ENCODE data around the gene CFAP46. TPM values are rescaled to one million over a fixed set of nuclear protein-coding genes. Genes with fewer than 3 reads are reported as not detected.
"Not testable (repeated sequence)": the region's sequence is repeated elsewhere in the genome, so short reads cannot be mapped to it uniquely, and the experiment has no call there.

Gene CFAP46
- total RNA-seq, 4 donors from 2014 or later: 0.19 to 0.92 (median 0.54) TPM

GRCh38 chr10:132926070-132926469, 16.3 kb downstream of the CFAP46 start:
- intact Hi-C loops (cut with DNase I): no loop called here
- TF ChIP-seq POLR2A (IDR thresholded peaks at IDR 0.05) (no peak), CTCF (IDR thresholded peaks at IDR 0.05) (no peak)

GRCh38 chr10:132925614-132926013, 16.8 kb downstream of the CFAP46 start:
- intact Hi-C loops (cut with DNase I): no loop called here
- peaks cover 0 to 33% (median 0%) of the 10 kb centered on the region in 4 donors for H3K27me3 ChIP-seq
- 95% methylated on average over 14 of the region's 22 CpGs; no CpG with 5 or more reads in 1 of the 2 donors for WGBS, 2 donors
- no peak overlapping the region for H3K4me3 ChIP-seq
- H3K4me1 ChIP-seq: no peaks in the 10 kb centered on the region
- no peak for DNase-seq
- H3K9me3 ChIP-seq: no peaks in the 10 kb centered on the region
- no peak overlapping the region for H3K27ac ChIP-seq
- no peaks in the 10 kb centered on the region for H3K36me3 ChIP-seq
- TF ChIP-seq CTCF (IDR thresholded peaks at IDR 0.05) (no peak), POLR2A (IDR thresholded peaks at IDR 0.05) (no peak)

More at GRCh38 chr10:132926070-132926469, 16.3 kb downstream of the CFAP46 start:
- H3K4me1 ChIP-seq: no peaks in the 10 kb centered on the region
- H3K4me3 ChIP-seq: no peak overlapping the region
- no peaks in the 10 kb centered on the region for H3K36me3 ChIP-seq
- WGBS, 2 donors: 88 to 92% methylated on average over 3 to 8 of the region's 21 CpGs
- no peak for DNase-seq
- H3K27ac ChIP-seq: no peak overlapping the region
- no peaks in the 10 kb centered on the region for H3K9me3 ChIP-seq
- H3K27me3 ChIP-seq: peaks cover 0 to 28% (median 0%) of the 10 kb centered on the region in 4 donors

GRCh38 chr10:132925071-132925561, 17.3 kb downstream of the CFAP46 start:
- intact Hi-C loops (cut with DNase I): no loop called here
- TF ChIP-seq POLR2A (IDR thresholded peaks at IDR 0.05) (no peak), CTCF (IDR thresholded peaks at IDR 0.05) (no peak)
- peaks cover 0 to 38% (median 0%) of the 10 kb centered on the region in 4 donors for H3K27me3 ChIP-seq
- no peaks in the 10 kb centered on the region for H3K36me3 ChIP-seq
- no peaks in the 10 kb centered on the region for H3K9me3 ChIP-seq
- WGBS, 2 donors: 77 to 86% methylated on average over 15 to 17 of the region's 24 CpGs
- H3K4me3 ChIP-seq: no peak overlapping the region
- H3K27ac ChIP-seq: no peak overlapping the region
- DNase-seq: no peak
- no peaks in the 10 kb centered on the region for H3K4me1 ChIP-seq

- Histone ChIP-seq H3K4me1 (no peaks in the 10 kb centered on the region), H3K36me3 (no peaks in the 10 kb centered on the region), H3K27ac (no peak overlapping the region), H3K27me3 (peaks cover 0 to 45% (median 0%) of the 10 kb centered on the region in 4 donors), H3K4me3 (no peak overlapping the region), H3K9me3 (no peaks in the 10 kb centered on the region)
- intact Hi-C loops (cut with DNase I): no loop called here
- no peak for DNase-seq
- 81 to 89% methylated on average over 8 to 11 of the region's 42 CpGs for WGBS, 2 donors
- TF ChIP-seq CTCF (IDR thresholded peaks at IDR 0.05) (no peak), POLR2A (IDR thresholded peaks at IDR 0.05) (no peak)
Measured at GRCh38 chr10:132924046-132924952, 18.1 kb downstream of the CFAP46 start.

- DNase-seq; H3K4me3 ChIP-seq; H3K27ac ChIP-seq; intact Hi-C loops (cut with DNase I); H3K9me3 ChIP-seq; H3K4me1 ChIP-seq; H3K36me3 ChIP-seq: not testable (repeated sequence)
- 67 to 68% methylated on average over 1 to 3 of the region's 7 CpGs for WGBS, 2 donors
- H3K27me3 ChIP-seq: peaks cover 0 to 52% (median 0%) of the 10 kb centered on the region in 4 donors
Measured at GRCh38 chr10:132923384-132923783, 19.0 kb downstream of the CFAP46 start.

Data from esophagus squamous epithelium (tissue), 5 donors.